Stimulated activated CD8-positive, alpha-beta memory T cell treated with anti-CD3 and anti-CD28 coated beads, Interleukin-4, amount 100 ng/mL, for 4 hours (primary cell): Measurements from ENCODE around the gene SHMT1.
"Not testable (repeated sequence)": the region's sequence is repeated elsewhere in the genome, so short reads cannot be mapped to it uniquely, and the experiment has no call there.

Experiments
- DNase-seq, 2 donors: peaks; one replicate each; pipeline ENCODE4 v3.0.0-alpha.2; 2020; ENCODE audit warnings: low read depth in 2 of 2, low spot score in 1 of 2

The SHMT1 gene

GRCh38 chr17:18363101-18364049, at the start of gene SHMT1:
TSS of gene SHMT1 (minus strand) at chr17:18363550. CDS start at chr17:18355981, 7,569 bp downstream.
- DNase-seq = peak; percentile 63 to 78

GRCh38 chr17:18412001-18412538, 48.7 kb upstream of the SHMT1 start:
- not testable (repeated sequence) for DNase-seq

- not testable (repeated sequence) for DNase-seq
Measured at GRCh38 chr17:18411377-18411864, 48.1 kb upstream of the SHMT1 start.

GRCh38 chr17:18410736-18411135, 47.4 kb upstream of the SHMT1 start:
- DNase-seq = not testable (repeated sequence)

GRCh38 chr17:18409321-18409720, 46.0 kb upstream of the SHMT1 start:
- DNase-seq = not testable (repeated sequence)

- not testable (repeated sequence) for DNase-seq
Measured at GRCh38 chr17:18408906-18409305, 45.6 kb upstream of the SHMT1 start.

- DNase-seq = not testable (repeated sequence)
Measured at GRCh38 chr17:18403604-18404003, 40.3 kb upstream of the SHMT1 start.

- not testable (repeated sequence) for DNase-seq
Measured at GRCh38 chr17:18403166-18403565, 39.8 kb upstream of the SHMT1 start.

- DNase-seq = not testable (repeated sequence)
Measured at GRCh38 chr17:18401872-18402590, 38.7 kb upstream of the SHMT1 start.

GRCh38 chr17:18388728-18389127, 25.4 kb upstream of the SHMT1 start:
- not testable (repeated sequence) for DNase-seq

- DNase-seq = not testable (repeated sequence)
Measured at GRCh38 chr17:18388266-18388665, 24.9 kb upstream of the SHMT1 start.

- DNase-seq = not testable (repeated sequence)
Measured at GRCh38 chr17:18387583-18387982, 24.2 kb upstream of the SHMT1 start.

- DNase-seq = not testable (repeated sequence)
Measured at GRCh38 chr17:18384271-18384670, 20.9 kb upstream of the SHMT1 start.

- DNase-seq = not testable (repeated sequence)
Measured at GRCh38 chr17:18383079-18383481, 19.7 kb upstream of the SHMT1 start.

GRCh38 chr17:18382441-18383078, 19.2 kb upstream of the SHMT1 start:
- no peak for DNase-seq

- DNase-seq = no peak
Measured at GRCh38 chr17:18381953-18382245, 18.5 kb upstream of the SHMT1 start.

- DNase-seq = no peak
Measured at GRCh38 chr17:18381158-18381952, 18.0 kb upstream of the SHMT1 start.

GRCh38 chr17:18380471-18381157, 17.3 kb upstream of the SHMT1 start:
- DNase-seq = no peak

- DNase-seq = no peak
Measured at GRCh38 chr17:18379246-18380146, 16.1 kb upstream of the SHMT1 start.
